Smooth muscle cell (in vitro differentiated cells): Measurements from ENCODE around the gene KIAA1328. TPM values are rescaled to one million over a fixed set of nuclear protein-coding genes. Genes with fewer than 3 reads are reported as not detected.
"Not testable (repeated sequence)": the region's sequence is repeated elsewhere in the genome, so short reads cannot be mapped to it uniquely, and the experiment has no call there.

Experiments
- DNase-seq: peaks from one replicate; lab custom pipeline; 2025; ENCODE audit not compliant: unreplicated experiment; lab: John Stamatoyannopoulos, UW
- H2AFZ ChIP-seq: fragments of 200-600 bp; sonication (generic); 2 replicates; pipeline ENCODE4 v1.6.0; 2016; ENCODE audit warnings: antibody characterized with exemption, low read depth, mild to moderate bottlenecking
- H3F3A ChIP-seq: fragments of 200-600 bp; sonication (generic); 2 replicates; pipeline ENCODE4 v1.6.0; 2017; ENCODE audit warnings: antibody characterized with exemption, low read depth
- H3K27ac ChIP-seq: fragments of 200-600 bp; sonication (generic); 2 replicates; pipeline ENCODE4 v1.5.1; 2016; ENCODE audit warnings: low read depth, mild to moderate bottlenecking
- H3K27me3 ChIP-seq: fragments of 200-600 bp; sonication (generic); 2 replicates; pipeline ENCODE4 v1.6.1; 2016; ENCODE audit warnings: low read depth, mild to moderate bottlenecking
- H3K36me3 ChIP-seq: fragments of 200-600 bp; sonication (generic); 2 replicates; pipeline ENCODE4 v1.5.1; 2016; ENCODE audit warnings: low read depth
- H3K4me1 ChIP-seq: fragments of 200-600 bp; sonication (generic); 2 replicates; pipeline ENCODE4 v1.5.1; 2016; ENCODE audit warnings: low read depth
- H3K4me2 ChIP-seq: fragments of 200-600 bp; sonication (generic); 2 replicates; pipeline ENCODE4 v1.6.0; 2016; ENCODE audit warnings: mild to moderate bottlenecking
- H3K4me3 ChIP-seq: fragments of 200-600 bp; sonication (generic); 2 replicates; pipeline ENCODE4 v1.5.1; 2016; ENCODE audit warnings: mild to moderate bottlenecking
- H3K79me2 ChIP-seq: fragments of 200-600 bp; sonication (generic); 2 replicates; pipeline ENCODE4 v1.6.0; 2016; ENCODE audit warnings: low read depth, mild to moderate bottlenecking
- H3K9ac ChIP-seq: fragments of 200-600 bp; sonication (generic); 2 replicates; pipeline ENCODE4 v1.6.0; 2016; ENCODE audit warnings: low read depth
- H3K9me3 ChIP-seq: fragments of 200-600 bp; sonication (generic); replicated peaks from 2 replicates; pipeline ENCODE4 v1.5.1; 2016; ENCODE audit warnings: low read depth
- H4K20me1 ChIP-seq: fragments of 200-600 bp; sonication (generic); 2 replicates; pipeline ENCODE4 v1.6.0; 2016; ENCODE audit warnings: low read depth
- CTCF ChIP-seq: fragments of 200-600 bp; sonication (generic); IDR thresholded peaks from 2 replicates; pipeline ENCODE4 v1.5.1; 2017; ENCODE audit warnings: borderline replicate concordance, mild to moderate bottlenecking, antibody characterized with exemption; ENCODE audit not compliant: insufficient read depth, poor library complexity, severe bottlenecking
- WGBS: methylation state at CpG from one replicate; pipeline ENCODE4 v1.1.7; 2016; ENCODE audit warnings: low lambda C conversion rate; 5-methylcytosine and 5-hydroxymethylcytosine counted together
- polyA plus RNA-seq: library from polyadenylated mRNA; unstranded; fragments of >200 nt; fragmentation: Nextera tagmentation; extraction: Ambion mirVana; gene quantifications from 2 replicates; pipeline ENCODE4 v1.2.1, GENCODE V29; 2016
- total RNA-seq: library from RNA; depleted of rRNA; stranded (reverse); fragments of >200 nt; gene quantifications from 2 replicates; pipeline ENCODE4 v1.2.3, GENCODE V29; 2014

KIAA1328 gene
- total and polyA plus RNA-seq, 2 experiments from 2014 or later, result 2.2 to 11.7 TPM

DNA sequence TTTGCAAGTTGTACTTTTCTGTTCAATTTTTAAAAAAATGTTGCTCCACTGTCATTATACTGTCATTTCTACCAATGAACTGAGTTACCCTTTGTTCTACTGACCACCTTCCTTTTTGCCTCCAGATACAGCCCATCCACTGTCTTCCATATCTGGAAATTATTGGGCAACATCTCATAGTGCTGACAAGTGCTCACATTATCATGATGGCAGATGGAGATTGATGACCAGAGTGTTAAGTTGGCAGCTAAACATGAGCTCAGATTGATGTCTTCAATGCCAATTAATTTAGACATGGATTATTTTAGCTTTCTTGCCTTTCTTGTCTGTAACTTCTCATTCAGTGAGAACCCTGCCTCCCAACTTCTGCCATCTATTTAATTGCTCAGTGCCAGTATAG lies 76.6 kb downstream of the KIAA1328 start:
- Histone ChIP-seq H3K4me3 (no peak overlapping the region), H2AFZ (no peak overlapping the region), H3K9ac (no peak overlapping the region), H3K27ac (no peak overlapping the region), H3K79me2 (no peaks in the 10 kb centered on the region), H3F3A (no peaks in the 10 kb centered on the region), H3K9me3 (no peaks in the 10 kb centered on the region), H4K20me1 (no peaks in the 10 kb centered on the region), H3K4me2 (no peak overlapping the region), H3K4me1 (no peaks in the 10 kb centered on the region), H3K27me3 (no peaks in the 10 kb centered on the region), H3K36me3 (no peaks in the 10 kb centered on the region)
- no peak for DNase-seq
- TF ChIP-seq CTCF, result no peak

- not testable (repeated sequence) for H3K9me3 ChIP-seq, H3K9ac ChIP-seq, H2AFZ ChIP-seq, H3F3A ChIP-seq, H3K4me3 ChIP-seq, H3K27me3 ChIP-seq, H4K20me1 ChIP-seq, H3K4me2 ChIP-seq, H3K4me1 ChIP-seq, H3K36me3 ChIP-seq, H3K79me2 ChIP-seq, H3K27ac ChIP-seq, DNase-seq
- WGBS, result 98% methylated on average over 4 of the region's 4 CpGs
Measured at GRCh38 chr18:36909282-36909681, 80.4 kb downstream of the KIAA1328 start.

DNA sequence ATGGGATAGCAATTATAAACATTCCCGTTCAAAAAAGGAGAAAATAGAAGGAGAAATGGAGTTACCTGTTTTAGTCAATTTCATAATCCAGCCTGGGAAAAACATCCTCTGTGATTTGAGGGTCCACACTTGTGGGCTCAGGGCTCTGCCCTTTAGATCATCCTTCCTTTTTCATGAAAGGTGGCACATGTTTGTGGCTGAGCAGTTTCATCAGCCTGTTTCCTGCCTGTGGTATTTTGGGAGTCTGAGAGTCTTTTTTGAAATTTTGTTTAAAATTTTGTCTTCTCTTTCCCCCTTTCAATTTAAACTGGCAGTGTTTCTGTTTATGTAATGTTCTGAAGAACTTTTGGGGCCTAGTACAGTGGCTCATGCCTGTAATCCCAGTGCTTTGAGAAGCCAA lies 84.0 kb downstream of the KIAA1328 start:
- Histone ChIP-seq H3K4me3 (no peak overlapping the region), H3K36me3 (no peaks in the 10 kb centered on the region), H3F3A (no peaks in the 10 kb centered on the region), H3K9ac (no peak overlapping the region), H2AFZ (no peak overlapping the region), H3K9me3 (no peaks in the 10 kb centered on the region), H3K27ac (no peak overlapping the region), H3K4me2 (no peak overlapping the region), H4K20me1 (no peaks in the 10 kb centered on the region), H3K27me3 (no peaks in the 10 kb centered on the region), H3K4me1 (no peaks in the 10 kb centered on the region), H3K79me2 (no peaks in the 10 kb centered on the region)
- WGBS, result 91% methylated on average over 1 of the region's 1 CpG
- DNase-seq, result no peak
- TF ChIP-seq CTCF, result no peak

GRCh38 chr18:36917907-36918306 lies 89.0 kb downstream of the KIAA1328 start:
- Histone ChIP-seq H3K27ac (no peak overlapping the region), H3K27me3 (no peaks in the 10 kb centered on the region), H3K79me2 (no peaks in the 10 kb centered on the region), H3K4me2 (no peak overlapping the region), H2AFZ (no peak overlapping the region), H3K9ac (no peak overlapping the region), H3K36me3 (no peaks in the 10 kb centered on the region), H3F3A (no peaks in the 10 kb centered on the region), H3K4me3 (no peak overlapping the region), H4K20me1 (no peaks in the 10 kb centered on the region), H3K4me1 (no peaks in the 10 kb centered on the region), H3K9me3 (no peaks in the 10 kb centered on the region)
- DNase-seq, result no peak
- TF ChIP-seq CTCF, result no peak
- 87% methylated on average over 3 of the region's 3 CpGs for WGBS
